NCI-H524 treated with DMSO at 0.1 percent for 48 hours (cell line): ENCODE measurements around the gene GALNTL6.

Experiments
- DNase-seq: peaks from one replicate; lab custom pipeline; 2025; lab: John Stamatoyannopoulos, UW

The GALNTL6 gene

DNA sequence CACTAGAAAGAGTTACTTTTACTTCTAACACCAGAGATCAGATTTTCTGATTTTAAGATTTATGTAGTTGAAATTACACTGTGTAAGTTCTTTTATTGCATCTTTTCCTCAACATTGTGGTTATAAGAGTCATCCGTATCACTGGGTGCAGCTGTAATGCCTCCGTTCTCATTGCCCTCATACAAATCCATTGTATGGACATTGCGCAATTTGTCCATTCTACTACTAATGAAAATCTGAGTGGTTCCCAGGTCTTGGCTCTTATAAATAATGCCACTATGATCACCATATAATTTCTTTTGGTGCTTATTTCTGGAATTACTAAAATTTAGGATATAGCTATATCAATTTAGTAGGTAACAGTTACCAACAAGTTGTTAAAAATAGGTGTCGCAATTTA, 741.4 kb downstream of the GALNTL6 start:
- DNase-seq, result no peak

- no peak for DNase-seq
These were observed 742.5 kb downstream of the GALNTL6 start for GRCh38 chr4:172555725-172556124.

DNA sequence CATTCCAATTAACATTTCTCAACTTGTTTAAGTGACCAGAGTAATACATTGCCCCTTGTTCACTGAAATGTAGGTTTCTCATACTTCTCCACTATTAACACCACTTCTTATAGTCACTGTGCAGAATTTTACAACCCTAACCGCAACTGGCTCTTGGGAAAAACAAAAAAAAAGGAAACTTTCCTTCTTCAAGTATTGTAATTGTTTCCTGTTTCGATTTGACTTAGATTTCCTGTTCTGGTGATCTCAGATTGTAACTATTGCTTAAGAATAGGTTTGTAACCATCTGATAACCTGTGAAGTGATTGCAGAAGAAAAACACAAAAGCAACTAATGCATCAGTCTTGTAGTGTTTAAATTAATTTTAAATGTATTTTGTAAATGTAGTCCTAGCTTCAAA, 760.7 kb downstream of the GALNTL6 start:
- no peak for DNase-seq

DNA sequence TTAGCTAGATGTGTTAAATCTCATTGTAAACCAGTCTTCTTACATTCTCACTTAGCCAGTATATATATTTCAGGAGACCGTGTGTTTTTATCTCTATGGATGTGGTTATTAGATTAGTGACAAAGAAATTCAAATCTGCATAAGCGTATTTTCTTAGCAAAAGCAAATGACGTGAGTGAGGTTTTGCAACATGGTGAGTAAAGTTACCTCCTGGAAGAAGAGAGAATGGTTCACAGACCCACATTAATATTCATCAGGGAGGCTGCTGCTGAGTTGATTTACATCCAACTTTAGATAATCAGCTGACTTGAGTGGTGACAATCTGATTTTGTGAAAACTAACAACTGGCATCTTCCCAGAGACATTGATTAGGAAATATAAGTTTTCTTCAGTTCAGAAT, 765.5 kb downstream of the GALNTL6 start:
- no peak for DNase-seq

DNA sequence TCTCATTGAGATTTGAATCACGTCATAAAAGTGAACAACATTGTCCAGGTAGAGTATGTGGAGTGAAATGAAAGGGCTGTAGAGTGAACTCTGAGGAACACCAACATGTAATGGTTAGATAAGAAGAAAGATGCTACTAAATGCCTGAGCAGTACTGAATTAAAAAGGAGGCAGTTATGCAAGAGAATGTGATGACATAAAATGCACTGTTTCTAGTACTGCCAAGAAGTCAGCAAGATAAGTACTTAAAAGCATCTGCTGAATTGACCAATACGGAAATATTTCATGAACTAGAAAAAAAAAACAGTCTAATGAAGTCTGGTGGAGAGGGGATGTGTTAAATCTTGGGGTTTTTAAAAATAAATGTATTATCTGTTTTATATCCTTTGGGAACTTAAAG, 771.6 kb downstream of the GALNTL6 start:
- no peak for DNase-seq

DNA sequence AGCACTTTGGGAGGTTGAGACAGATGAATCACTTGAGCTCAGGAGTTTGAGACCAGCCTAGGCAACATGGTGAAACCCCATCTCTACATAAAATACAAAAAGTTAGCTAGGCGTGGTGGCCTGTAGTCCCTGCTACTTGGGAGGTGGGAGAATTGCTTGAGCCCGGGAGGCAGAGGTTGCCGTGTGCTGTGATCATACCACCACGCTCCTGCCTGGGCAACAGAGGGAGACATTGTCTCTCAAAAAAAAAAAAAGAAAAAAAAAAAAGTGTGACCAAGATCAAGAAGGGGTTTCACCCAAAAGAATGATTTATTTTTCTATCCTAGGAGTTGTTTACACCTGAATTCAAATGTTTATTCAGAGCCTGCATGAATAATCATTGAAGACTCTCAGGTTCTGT, 783.0 kb downstream of the GALNTL6 start:
- no peak for DNase-seq

DNA sequence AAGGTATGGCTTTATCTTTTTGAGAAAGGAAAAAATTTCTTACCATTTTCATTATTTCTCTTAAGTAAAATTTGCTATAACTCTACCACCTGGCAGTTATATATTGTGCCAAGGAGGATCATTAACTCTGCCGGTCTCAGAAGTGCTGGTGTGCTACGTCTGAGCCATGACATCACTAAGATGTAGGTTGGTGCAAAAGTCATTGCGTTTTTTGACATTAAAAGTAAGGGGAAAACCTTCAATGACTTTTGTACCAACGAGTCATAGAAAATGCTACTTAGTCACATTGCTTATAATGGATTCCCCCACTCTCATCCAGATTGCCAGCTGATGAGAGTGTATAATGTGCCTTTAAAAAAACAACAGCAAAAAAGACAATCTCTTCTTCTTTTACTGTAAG, 786.4 kb downstream of the GALNTL6 start:
- no peak for DNase-seq

GRCh38 chr4:172601195-172601594, 788.0 kb downstream of the GALNTL6 start:
- peak; percentile 2 for DNase-seq

GRCh38 chr4:172619218-172619617, 806.0 kb downstream of the GALNTL6 start:
- no peak for DNase-seq

DNA sequence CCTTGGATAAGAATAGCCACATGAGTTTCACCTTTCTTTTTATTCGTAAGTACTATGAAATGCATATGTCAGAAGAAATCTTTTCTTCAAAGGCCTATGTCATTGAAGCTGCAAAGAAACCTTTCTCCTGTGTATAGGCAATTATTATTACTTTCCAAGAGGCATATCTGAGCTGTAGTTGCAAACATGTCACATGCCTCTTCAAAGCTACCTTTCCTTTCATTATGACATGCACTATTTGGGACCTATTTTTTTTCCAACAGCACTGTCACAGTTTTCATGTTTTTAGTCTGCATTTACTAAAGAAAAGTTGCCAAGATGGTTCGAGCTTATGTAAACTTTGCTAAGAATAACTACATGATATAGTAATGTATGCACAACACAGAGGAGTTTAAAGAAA, 806.6 kb downstream of the GALNTL6 start:
- no peak for DNase-seq

DNA sequence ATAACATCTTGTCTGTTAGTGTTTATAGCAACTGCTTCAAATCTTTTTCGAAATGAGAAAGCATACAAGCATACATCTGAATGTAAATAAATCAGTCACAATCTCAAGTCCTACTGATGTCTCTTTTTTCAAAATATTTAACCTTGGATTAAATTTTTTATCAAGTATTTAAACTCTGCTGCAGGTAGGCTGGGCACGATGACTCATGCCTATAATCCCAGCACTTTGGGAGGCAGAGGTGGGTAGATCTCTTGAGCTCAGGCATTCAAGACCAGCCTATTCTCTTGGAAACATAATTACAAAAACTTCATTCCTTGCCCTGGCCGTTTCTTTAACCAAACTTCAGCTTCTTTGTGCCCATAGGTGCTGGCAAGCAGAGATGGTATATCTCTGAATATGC, 815.1 kb downstream of the GALNTL6 start:
- DNase-seq, result no peak

DNA sequence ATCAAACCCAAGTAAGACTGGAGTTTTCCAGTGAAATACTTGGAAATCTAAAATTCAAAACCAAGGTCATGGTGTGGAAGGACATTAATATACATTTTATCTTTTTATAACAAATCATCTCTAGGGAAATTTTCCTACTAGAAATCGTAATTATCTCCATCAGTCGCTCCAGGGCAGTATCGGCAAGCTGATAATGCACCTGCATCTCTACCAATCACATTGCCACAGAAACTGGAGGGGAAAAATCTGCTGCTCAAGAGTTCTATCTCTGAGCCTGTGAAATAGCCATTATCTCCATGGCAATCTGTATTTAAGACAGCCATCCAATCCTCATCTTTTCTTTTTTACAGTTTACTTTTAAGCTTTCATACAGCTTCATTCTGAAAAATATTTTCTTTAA, 817.1 kb downstream of the GALNTL6 start:
- no peak for DNase-seq

DNA sequence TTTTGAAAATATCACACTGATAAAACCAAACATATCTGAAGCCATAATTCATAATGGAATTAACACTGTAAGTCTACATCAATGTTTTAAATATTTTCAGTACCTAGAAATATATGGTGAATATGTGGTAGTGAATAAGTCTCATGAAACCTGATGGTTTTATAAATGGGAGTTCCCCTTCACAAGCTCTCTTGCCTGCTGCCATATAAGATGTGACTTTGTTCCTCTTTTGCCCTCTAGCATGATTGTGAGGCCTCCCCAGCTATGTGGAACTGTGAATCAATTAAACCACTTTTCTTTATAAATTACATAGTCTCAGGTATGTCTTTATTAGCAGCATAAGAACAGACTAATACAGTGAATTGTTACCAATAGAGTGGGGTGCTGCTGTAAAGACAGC, 818.6 kb downstream of the GALNTL6 start:
- no peak for DNase-seq

DNA sequence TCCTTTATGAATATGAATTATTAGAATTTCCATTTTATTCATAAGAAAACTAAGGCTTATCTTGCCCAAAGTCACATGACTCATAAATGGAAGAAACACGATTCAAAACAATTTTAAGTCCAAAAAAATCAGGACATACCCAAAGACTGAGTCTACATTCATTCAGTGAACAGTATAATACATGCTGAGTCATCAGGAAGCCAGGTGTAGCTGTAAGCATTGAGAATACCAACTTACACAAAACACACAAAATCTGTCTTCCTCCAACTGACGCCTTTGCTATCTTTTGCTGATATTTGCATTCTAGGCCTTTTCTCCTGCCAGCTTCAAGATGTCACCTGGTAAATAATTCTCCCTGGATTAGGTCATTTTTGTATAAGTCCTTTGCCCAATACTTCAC, 835.3 kb downstream of the GALNTL6 start:
- DNase-seq, result no peak

DNA sequence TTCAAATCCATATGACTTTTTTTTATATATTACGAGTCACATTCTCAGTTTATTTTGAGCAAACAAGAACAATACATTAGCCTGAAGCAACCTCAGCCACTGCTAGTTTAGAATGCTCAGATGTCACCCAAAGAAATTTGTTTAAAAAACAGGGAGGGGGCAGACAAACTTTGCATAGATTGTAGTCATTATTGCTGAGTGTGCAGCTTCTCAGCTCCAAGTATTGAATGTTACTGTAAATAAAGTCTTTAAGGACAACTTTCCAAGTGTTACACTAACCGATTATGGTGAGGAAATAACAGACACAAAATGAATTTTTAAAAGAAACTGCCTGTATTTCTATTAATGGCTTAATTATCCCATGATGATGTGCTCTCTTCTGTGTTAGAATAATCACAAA, 835.9 kb downstream of the GALNTL6 start:
- DNase-seq, result no peak

GRCh38 chr4:172650758-172651530, 837.7 kb downstream of the GALNTL6 start:
- no peak for DNase-seq

DNA sequence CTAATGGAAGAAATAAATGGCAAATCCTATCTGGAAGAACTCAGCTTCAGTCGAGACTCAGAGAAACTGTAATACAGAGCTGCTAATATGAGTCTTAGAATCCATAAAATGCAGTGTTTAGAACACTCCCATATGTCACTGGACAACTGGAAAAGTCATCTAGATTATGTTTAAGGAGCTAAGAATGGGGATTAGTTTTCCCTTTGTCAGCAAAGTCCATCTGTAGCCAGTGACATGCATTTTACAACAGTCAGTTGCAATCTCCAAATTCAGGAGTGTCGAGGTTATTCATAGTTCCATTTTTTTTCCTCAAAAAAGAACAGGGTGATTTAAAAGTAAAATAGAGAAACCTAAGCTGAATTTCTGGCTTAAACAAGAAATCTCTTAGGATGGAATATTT, 838.8 kb downstream of the GALNTL6 start:
- DNase-seq, result peak; percentile 63

- no peak for DNase-seq
These were observed 839.2 kb downstream of the GALNTL6 start for GRCh38 chr4:172652369-172652768.

DNA sequence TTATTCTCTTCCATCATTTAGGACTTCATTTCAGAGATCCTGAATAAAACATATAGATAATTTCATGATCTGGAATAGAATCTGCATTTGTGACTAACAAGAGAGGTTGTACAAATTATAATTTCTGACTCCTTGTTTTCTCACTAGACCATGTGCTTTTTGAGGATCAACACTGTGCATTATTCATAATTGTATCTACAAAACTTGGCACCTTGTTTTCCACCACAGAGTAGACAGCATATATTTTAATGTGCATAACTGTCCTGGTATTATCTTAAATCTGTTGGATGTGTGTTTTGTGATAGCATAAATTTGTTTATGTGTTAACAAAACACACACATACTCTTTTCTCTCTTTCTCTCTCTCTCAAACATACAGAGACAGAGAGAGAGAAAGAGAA, 840.5 kb downstream of the GALNTL6 start:
- no peak for DNase-seq

- peak; percentile 66 for DNase-seq
These were observed 841.3 kb downstream of the GALNTL6 start for GRCh38 chr4:172654457-172654856.

GRCh38 chr4:172656055-172656454, 842.9 kb downstream of the GALNTL6 start:
- no peak for DNase-seq

GRCh38 chr4:172657081-172657480, 843.9 kb downstream of the GALNTL6 start:
- no peak for DNase-seq

DNA sequence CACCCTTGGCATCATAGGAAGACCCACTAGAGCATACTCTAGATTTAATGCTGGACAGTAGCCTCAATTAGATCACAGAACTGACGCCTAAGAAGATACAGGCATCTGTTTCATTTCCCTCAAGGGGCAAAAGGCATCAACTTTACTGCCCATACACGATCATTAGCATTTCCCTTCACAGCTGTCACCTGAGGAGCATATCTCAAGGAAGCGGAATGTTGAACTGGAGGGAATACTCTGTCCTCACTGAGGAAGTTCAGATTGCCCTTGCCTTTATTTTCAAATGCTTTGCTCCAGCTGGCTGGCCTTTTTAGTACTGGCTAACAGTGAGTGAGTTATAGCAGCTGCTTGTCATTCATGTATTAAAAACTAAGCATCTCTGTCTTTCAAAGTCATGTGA, 847.0 kb downstream of the GALNTL6 start:
- peak; percentile 80 for DNase-seq

- DNase-seq, result no peak
These were observed 848.9 kb downstream of the GALNTL6 start for GRCh38 chr4:172662113-172662512.
